ENCODE measurements around the gene MEX3A. TPM values are rescaled to one million over a fixed set of nuclear protein-coding genes. Genes with fewer than 3 reads are reported as not detected.

MEX3A gene
- total RNA-seq, 1 donor from 2014 or later: 114 TPM

GRCh38 chr1:156099282-156099681 lies 17.0 kb upstream of the MEX3A start:
- Mint-ChIP-seq H3K27me3 (ENCODE audit: unreplicated experiment) (peaks cover 6% of the 10 kb centered on the region), H3K27ac (ENCODE audit: unreplicated experiment) (no peak overlapping the region), H3K4me3 (ENCODE audit: unreplicated experiment) (no peak overlapping the region), H3K36me3 (ENCODE audit: unreplicated experiment) (no peaks in the 10 kb centered on the region), H3K9me3 (ENCODE audit: unreplicated experiment) (peaks cover 15% of the 10 kb centered on the region), H3K4me1 (ENCODE audit: low read depth, unreplicated experiment) (peaks cover 30% of the 10 kb centered on the region)
- no peak for DNase-seq
- TF ChIP-seq CTCF (IDR thresholded peaks at IDR 0.05; ENCODE audit: partially characterized antibody, unreplicated experiment): no peak

GRCh38 chr1:156098784-156099183 lies 16.5 kb upstream of the MEX3A start:
- peaks cover 32% of the 10 kb centered on the region for H3K4me1 Mint-ChIP-seq (ENCODE audit: low read depth, unreplicated experiment)
- no peak for DNase-seq
- no peak overlapping the region for H3K4me3 Mint-ChIP-seq (ENCODE audit: unreplicated experiment)
- H3K27me3 Mint-ChIP-seq (ENCODE audit: unreplicated experiment): peaks cover 5% of the 10 kb centered on the region
- no peak for TF ChIP-seq CTCF (IDR thresholded peaks at IDR 0.05; ENCODE audit: partially characterized antibody, unreplicated experiment)
- peaks cover 15% of the 10 kb centered on the region for H3K9me3 Mint-ChIP-seq (ENCODE audit: unreplicated experiment)
- H3K36me3 Mint-ChIP-seq (ENCODE audit: unreplicated experiment): no peaks in the 10 kb centered on the region
- H3K27ac Mint-ChIP-seq (ENCODE audit: unreplicated experiment): no peak overlapping the region

- H3K4me3 Mint-ChIP-seq (ENCODE audit: unreplicated experiment): peak overlapping the region; percentile 45
- no peaks in the 10 kb centered on the region for H3K36me3 Mint-ChIP-seq (ENCODE audit: unreplicated experiment)
- H3K4me1 Mint-ChIP-seq (ENCODE audit: low read depth, unreplicated experiment): peaks cover 28% of the 10 kb centered on the region
- H3K9me3 Mint-ChIP-seq (ENCODE audit: unreplicated experiment): peaks cover 12% of the 10 kb centered on the region
- peaks cover 4% of the 10 kb centered on the region for H3K27me3 Mint-ChIP-seq (ENCODE audit: unreplicated experiment)
- H3K27ac Mint-ChIP-seq (ENCODE audit: unreplicated experiment): no peak overlapping the region
- no peak for TF ChIP-seq CTCF (IDR thresholded peaks at IDR 0.05; ENCODE audit: partially characterized antibody, unreplicated experiment)
- no peak for DNase-seq
These were observed 15.4 kb upstream of the MEX3A start for GRCh38 chr1:156097499-156098178.

GRCh38 chr1:156096640-156097391 lies 14.6 kb upstream of the MEX3A start:
- H3K36me3 Mint-ChIP-seq (ENCODE audit: unreplicated experiment): no peaks in the 10 kb centered on the region
- peak; percentile 92 for DNase-seq
- peaks cover 12% of the 10 kb centered on the region for H3K9me3 Mint-ChIP-seq (ENCODE audit: unreplicated experiment)
- H3K27ac Mint-ChIP-seq (ENCODE audit: unreplicated experiment): peak overlapping the region; percentile 59
- peaks cover 28% of the 10 kb centered on the region for H3K4me1 Mint-ChIP-seq (ENCODE audit: low read depth, unreplicated experiment)
- TF ChIP-seq CTCF (IDR thresholded peaks at IDR 0.05; ENCODE audit: partially characterized antibody, unreplicated experiment): peak; percentile 86
- peak overlapping the region; percentile 70 for H3K4me3 Mint-ChIP-seq (ENCODE audit: unreplicated experiment)
- peaks cover 4% of the 10 kb centered on the region for H3K27me3 Mint-ChIP-seq (ENCODE audit: unreplicated experiment)

All from glutamatergic neuron (in vitro differentiated cells).